OCI-LY1 (cell line): Measurements from ENCODE around the gene SLC39A11.
"Not testable (repeated sequence)": the region's sequence is repeated elsewhere in the genome, so short reads cannot be mapped to it uniquely, and the experiment has no call there.

ENCODE experiments used
- EZH2 ChIP-seq: fragments of 200-600 bp; sonication (generic), shearing (Covaris generic); IDR thresholded peaks from 2 replicates; pipeline ENCODE4 v1.8.0; 2017; ENCODE audit warnings: borderline replicate concordance, mixed run types, mild to moderate bottlenecking, antibody characterized with exemption, low read length, moderate library complexity, mixed read lengths
- TF ChIP-seq, protein P1 (sequence below): fragments of 200-600 bp; sonication (generic), shearing (Covaris generic); IDR thresholded peaks from 2 replicates; pipeline ENCODE4 v1.5.1; 2017; ENCODE audit warnings: mild to moderate bottlenecking, antibody characterized with exemption, low read length, moderate library complexity, mixed read lengths

- TF ChIP-seq, protein P1, sequence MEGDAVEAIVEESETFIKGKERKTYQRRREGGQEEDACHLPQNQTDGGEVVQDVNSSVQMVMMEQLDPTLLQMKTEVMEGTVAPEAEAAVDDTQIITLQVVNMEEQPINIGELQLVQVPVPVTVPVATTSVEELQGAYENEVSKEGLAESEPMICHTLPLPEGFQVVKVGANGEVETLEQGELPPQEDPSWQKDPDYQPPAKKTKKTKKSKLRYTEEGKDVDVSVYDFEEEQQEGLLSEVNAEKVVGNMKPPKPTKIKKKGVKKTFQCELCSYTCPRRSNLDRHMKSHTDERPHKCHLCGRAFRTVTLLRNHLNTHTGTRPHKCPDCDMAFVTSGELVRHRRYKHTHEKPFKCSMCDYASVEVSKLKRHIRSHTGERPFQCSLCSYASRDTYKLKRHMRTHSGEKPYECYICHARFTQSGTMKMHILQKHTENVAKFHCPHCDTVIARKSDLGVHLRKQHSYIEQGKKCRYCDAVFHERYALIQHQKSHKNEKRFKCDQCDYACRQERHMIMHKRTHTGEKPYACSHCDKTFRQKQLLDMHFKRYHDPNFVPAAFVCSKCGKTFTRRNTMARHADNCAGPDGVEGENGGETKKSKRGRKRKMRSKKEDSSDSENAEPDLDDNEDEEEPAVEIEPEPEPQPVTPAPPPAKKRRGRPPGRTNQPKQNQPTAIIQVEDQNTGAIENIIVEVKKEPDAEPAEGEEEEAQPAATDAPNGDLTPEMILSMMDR, result not testable (repeated sequence)
- TF ChIP-seq EZH2, result not testable (repeated sequence)
Measured at GRCh38 chr17:73097973-73098765, 5.7 kb upstream of the SLC39A11 start.
